ENCODE data around the gene SHOX. TPM values are rescaled to one million over a fixed set of nuclear protein-coding genes. Genes with fewer than 3 reads are reported as not detected.

Gene SHOX
- polyA plus RNA-seq, 1 of the 3 experiments (the other 2 are of a cell fraction) = not detected

GRCh38 chrX:703466-703865, 72.9 kb downstream of the SHOX start:
- Histone ChIP-seq H3K4me1 (ENCODE audit: control insufficient read depth in 1 of 2, insufficient read depth in 2 of 2, low read depth in 1 of 2, low read length in 1 of 2) (no peaks in the 10 kb centered on the region), H3K27ac (ENCODE audit: low read depth in 2 of 2, low read length in 1 of 2) (no peak overlapping the region), H2AFZ (ENCODE audit: low read depth) (no peak overlapping the region), H3K79me2 (ENCODE audit: insufficient read depth) (no peaks in the 10 kb centered on the region), H3K36me3 (replicated peaks in 1 of 2; ENCODE audit: control insufficient read depth in 1 of 2, insufficient read depth in 2 of 2, low read length in 1 of 2) (no peaks in the 10 kb centered on the region), H3F3A (replicated peaks; ENCODE audit: insufficient read depth) (no peaks in the 10 kb centered on the region), H4K20me1 (ENCODE audit: insufficient read depth) (no peaks in the 10 kb centered on the region), H3K9me2 (no peaks in the 10 kb centered on the region), H3K9me3 (no peaks in the 10 kb centered on the region), H3K4me2 (no peak overlapping the region), H3K27me3 (ENCODE audit: insufficient read depth) (no peaks in the 10 kb centered on the region), H3K9ac (no peak overlapping the region), H3K4me3 (ENCODE audit: low read depth in 2 of 2, low read length in 1 of 2) (no peak overlapping the region)
- DNase-seq = no peak
- POLR2A ChIA-PET = no interaction called here
- WGBS (ENCODE audit: low lambda C conversion rate) = 2% methylated on average over 2 of the region's 2 CpGs
- CTCF ChIA-PET = no interaction called here
- TF ChIP-seq, protein P1, sequence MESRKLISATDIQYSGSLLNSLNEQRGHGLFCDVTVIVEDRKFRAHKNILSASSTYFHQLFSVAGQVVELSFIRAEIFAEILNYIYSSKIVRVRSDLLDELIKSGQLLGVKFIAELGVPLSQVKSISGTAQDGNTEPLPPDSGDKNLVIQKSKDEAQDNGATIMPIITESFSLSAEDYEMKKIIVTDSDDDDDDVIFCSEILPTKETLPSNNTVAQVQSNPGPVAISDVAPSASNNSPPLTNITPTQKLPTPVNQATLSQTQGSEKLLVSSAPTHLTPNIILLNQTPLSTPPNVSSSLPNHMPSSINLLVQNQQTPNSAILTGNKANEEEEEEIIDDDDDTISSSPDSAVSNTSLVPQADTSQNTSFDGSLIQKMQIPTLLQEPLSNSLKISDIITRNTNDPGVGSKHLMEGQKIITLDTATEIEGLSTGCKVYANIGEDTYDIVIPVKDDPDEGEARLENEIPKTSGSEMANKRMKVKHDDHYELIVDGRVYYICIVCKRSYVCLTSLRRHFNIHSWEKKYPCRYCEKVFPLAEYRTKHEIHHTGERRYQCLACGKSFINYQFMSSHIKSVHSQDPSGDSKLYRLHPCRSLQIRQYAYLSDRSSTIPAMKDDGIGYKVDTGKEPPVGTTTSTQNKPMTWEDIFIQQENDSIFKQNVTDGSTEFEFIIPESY (IDR thresholded peaks at IDR 0.05; ENCODE audit: borderline replicate concordance, low read depth) = no peak
- TF ChIP-seq TCF12 (IDR thresholded peaks at IDR 0.05) = no peak
- no peak for TF ChIP-seq SIN3A (IDR thresholded peaks at IDR 0.05; ENCODE audit: borderline replicate concordance, low read depth, low read length)
- TF ChIP-seq TEAD4 (IDR thresholded peaks at IDR 0.05; ENCODE audit: borderline replicate concordance, insufficient read depth) = no peak
- no peak for TF ChIP-seq RFX5 (IDR thresholded peaks at IDR 0.05; ENCODE audit: low read length)
- TF ChIP-seq NRF1 (IDR thresholded peaks at IDR 0.05; ENCODE audit: low read depth, low read length) = no peak
- TF ChIP-seq SMC3 (IDR thresholded peaks at IDR 0.05; ENCODE audit: low read depth, low read length) = no peak
- no peak for TF ChIP-seq RXRA (IDR thresholded peaks at IDR 0.05; ENCODE audit: borderline replicate concordance, low read depth)
- no peak for TF ChIP-seq FOSL2 (IDR thresholded peaks at IDR 0.05; ENCODE audit: borderline replicate concordance, low read depth)
- TF ChIP-seq, protein P2, sequence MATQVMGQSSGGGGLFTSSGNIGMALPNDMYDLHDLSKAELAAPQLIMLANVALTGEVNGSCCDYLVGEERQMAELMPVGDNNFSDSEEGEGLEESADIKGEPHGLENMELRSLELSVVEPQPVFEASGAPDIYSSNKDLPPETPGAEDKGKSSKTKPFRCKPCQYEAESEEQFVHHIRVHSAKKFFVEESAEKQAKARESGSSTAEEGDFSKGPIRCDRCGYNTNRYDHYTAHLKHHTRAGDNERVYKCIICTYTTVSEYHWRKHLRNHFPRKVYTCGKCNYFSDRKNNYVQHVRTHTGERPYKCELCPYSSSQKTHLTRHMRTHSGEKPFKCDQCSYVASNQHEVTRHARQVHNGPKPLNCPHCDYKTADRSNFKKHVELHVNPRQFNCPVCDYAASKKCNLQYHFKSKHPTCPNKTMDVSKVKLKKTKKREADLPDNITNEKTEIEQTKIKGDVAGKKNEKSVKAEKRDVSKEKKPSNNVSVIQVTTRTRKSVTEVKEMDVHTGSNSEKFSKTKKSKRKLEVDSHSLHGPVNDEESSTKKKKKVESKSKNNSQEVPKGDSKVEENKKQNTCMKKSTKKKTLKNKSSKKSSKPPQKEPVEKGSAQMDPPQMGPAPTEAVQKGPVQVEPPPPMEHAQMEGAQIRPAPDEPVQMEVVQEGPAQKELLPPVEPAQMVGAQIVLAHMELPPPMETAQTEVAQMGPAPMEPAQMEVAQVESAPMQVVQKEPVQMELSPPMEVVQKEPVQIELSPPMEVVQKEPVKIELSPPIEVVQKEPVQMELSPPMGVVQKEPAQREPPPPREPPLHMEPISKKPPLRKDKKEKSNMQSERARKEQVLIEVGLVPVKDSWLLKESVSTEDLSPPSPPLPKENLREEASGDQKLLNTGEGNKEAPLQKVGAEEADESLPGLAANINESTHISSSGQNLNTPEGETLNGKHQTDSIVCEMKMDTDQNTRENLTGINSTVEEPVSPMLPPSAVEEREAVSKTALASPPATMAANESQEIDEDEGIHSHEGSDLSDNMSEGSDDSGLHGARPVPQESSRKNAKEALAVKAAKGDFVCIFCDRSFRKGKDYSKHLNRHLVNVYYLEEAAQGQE (IDR thresholded peaks at IDR 0.05; ENCODE audit: low read depth, low read length) = no peak
- TF ChIP-seq MXI1 (IDR thresholded peaks at IDR 0.05; ENCODE audit: low read depth, low read length) = no peak
- no peak for TF ChIP-seq TAF1 (IDR thresholded peaks at IDR 0.05; ENCODE audit: borderline replicate concordance, low read depth, low read length)
- no peak for TF ChIP-seq MEF2A (IDR thresholded peaks at IDR 0.05; ENCODE audit: borderline replicate concordance, low read depth)

DNA sequence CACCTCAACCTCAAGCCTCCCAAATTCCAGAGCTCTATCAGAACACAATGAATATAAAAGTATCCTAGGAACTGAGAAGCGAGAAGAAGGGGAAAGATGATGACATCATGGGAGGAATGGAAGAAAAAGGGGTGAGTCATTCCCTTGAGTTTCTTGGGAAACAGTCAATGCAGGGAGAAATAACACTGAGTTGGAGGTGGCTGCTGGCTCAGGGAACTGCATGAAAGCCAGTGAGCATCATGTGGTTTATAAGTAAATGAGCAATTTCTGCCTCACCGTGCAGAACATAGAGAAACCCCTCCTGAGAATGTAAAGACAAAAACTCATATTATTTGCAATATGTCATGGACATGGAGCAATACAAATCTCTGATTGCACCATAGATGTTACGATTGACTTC, 73.3 kb downstream of the SHOX start:
- Histone ChIP-seq H3K9me2 (no peaks in the 10 kb centered on the region), H3K4me3 (ENCODE audit: low read depth in 2 of 2, low read length in 1 of 2) (no peak overlapping the region), H2AFZ (ENCODE audit: low read depth) (no peak overlapping the region), H3K9me3 (no peaks in the 10 kb centered on the region), H3K36me3 (replicated peaks in 1 of 2; ENCODE audit: control insufficient read depth in 1 of 2, insufficient read depth in 2 of 2, low read length in 1 of 2) (no peaks in the 10 kb centered on the region), H3K79me2 (ENCODE audit: insufficient read depth) (no peaks in the 10 kb centered on the region), H3K4me2 (no peak overlapping the region), H3K9ac (no peak overlapping the region), H3K27ac (ENCODE audit: low read depth in 2 of 2, low read length in 1 of 2) (no peak overlapping the region), H3K4me1 (ENCODE audit: control insufficient read depth in 1 of 2, insufficient read depth in 2 of 2, low read depth in 1 of 2, low read length in 1 of 2) (no peaks in the 10 kb centered on the region), H3K27me3 (ENCODE audit: insufficient read depth) (no peaks in the 10 kb centered on the region), H3F3A (replicated peaks; ENCODE audit: insufficient read depth) (no peaks in the 10 kb centered on the region), H4K20me1 (ENCODE audit: insufficient read depth) (no peaks in the 10 kb centered on the region)
- CTCF ChIA-PET = no interaction called here
- 2% methylated on average over 3 of the region's 3 CpGs for WGBS (ENCODE audit: low lambda C conversion rate)
- POLR2A ChIA-PET = no interaction called here
- DNase-seq = no peak
- TF ChIP-seq, protein P3, sequence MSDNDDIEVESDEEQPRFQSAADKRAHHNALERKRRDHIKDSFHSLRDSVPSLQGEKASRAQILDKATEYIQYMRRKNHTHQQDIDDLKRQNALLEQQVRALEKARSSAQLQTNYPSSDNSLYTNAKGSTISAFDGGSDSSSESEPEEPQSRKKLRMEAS (IDR thresholded peaks at IDR 0.05; ENCODE audit: low read depth) = no peak
- no peak for TF ChIP-seq GABPA (IDR thresholded peaks at IDR 0.05; ENCODE audit: low read depth)
- TF ChIP-seq TAF1 (IDR thresholded peaks at IDR 0.05; ENCODE audit: borderline replicate concordance, low read depth, low read length) = no peak
- TF ChIP-seq, protein P2 (IDR thresholded peaks at IDR 0.05; ENCODE audit: low read depth, low read length) = no peak
- TF ChIP-seq FOXJ3 (CRISPR knock-in tag; IDR thresholded peaks at IDR 0.05) = no peak
- TF ChIP-seq NFIC (IDR thresholded peaks at IDR 0.05; ENCODE audit: borderline replicate concordance) = no peak
- TF ChIP-seq POLR2AphosphoS5 (IDR thresholded peaks at IDR 0.05; ENCODE audit: low read depth, low read length) = no peak

Measured in SK-N-SH (cell line).